Endothelial cell of umbilical vein (primary cell): Measurements from ENCODE around the gene KRTAP5-6. TPM values are rescaled to one million over a fixed set of nuclear protein-coding genes. Genes with fewer than 3 reads are reported as not detected.

Experiments used
- BruUV-seq: library from RNA; stranded (reverse); fragments of 400-500 nt; replicated peaks from 2 replicates; lab custom pipeline; 2021; lab: Mats Ljungman, UMichigan
- CTCF ChIA-PET: fragments of 300-600, 350-600 bp; sonication (Branson Sonifier 250); formaldehyde crosslinking; loops from one replicate; lab custom pipeline; 2021; ENCODE audit warnings: antibody characterized with exemption, inconsistent platforms; lab: Charles Lee
- POLR2A ChIA-PET: fragments of 300-600, 350-600 bp; sonication (Branson Sonifier 250); formaldehyde crosslinking; loops from one replicate; lab custom pipeline; 2021; ENCODE audit warnings: antibody characterized with exemption, inconsistent platforms; lab: Charles Lee
- DNase-seq: peaks from one replicate; pipeline ENCODE4 v3.0.0-alpha.2; 2011; ENCODE audit warnings: low read depth, low spot score
- FAIRE-seq: peaks from 2 replicates; lab custom pipeline; 2011; peaks lifted over from hg19 to GRCh38; lab: Jason Lieb, UNC
- H2AFZ ChIP-seq: 2 replicates; pipeline ENCODE4 v1.6.0; 2012; ENCODE audit warnings: low read depth, low read length, control low read depth, inconsistent platforms
- H3K27ac ChIP-seq: 2 replicates; pipeline ENCODE4 v1.5.1; 2011; ENCODE audit warnings: low read depth, mild to moderate bottlenecking, control low read depth, low read length, moderate library complexity; ENCODE audit not compliant: insufficient read depth
- H3K27me3 ChIP-seq, 2 experiments: 2 replicates each; pipeline versions ENCODE4 v1.6.0 to v1.6.1; 2011; ENCODE audit warnings: low read length in 2 of 2, mixed read lengths in 1 of 2; ENCODE audit not compliant: control insufficient read depth in 2 of 2, insufficient read depth in 2 of 2
- H3K36me3 ChIP-seq, 2 experiments: 2 replicates in 1 of 2; 3 replicates in 1 of 2; pipeline ENCODE4 v1.5.1; 2011; ENCODE audit warnings: low read length in 2 of 2, mild to moderate bottlenecking in 1 of 2, moderate library complexity in 1 of 2; ENCODE audit not compliant: control insufficient read depth in 2 of 2, insufficient read depth in 2 of 2; ENCODE audit errors: extremely low read depth in 1 of 2
- H3K4me1 ChIP-seq: 3 replicates; pipeline ENCODE4 v1.5.1; 2011; ENCODE audit warnings: mild to moderate bottlenecking, low read length; ENCODE audit not compliant: control insufficient read depth, insufficient read depth; ENCODE audit errors: extremely low read depth
- H3K4me2 ChIP-seq: 2 replicates; pipeline ENCODE4 v1.6.1; 2011; ENCODE audit warnings: low read length, control low read depth, mixed read lengths; ENCODE audit not compliant: insufficient read depth
- H3K4me3 ChIP-seq, 3 experiments: fragments of 200-600 bp in 1 of 3; sonication (generic), shearing (Covaris generic) in 1 of 3; replicated peaks in 1 of 3; 2 replicates each; pipeline ENCODE4 v1.5.1; 2011 to 2016; ENCODE audit warnings: control low read depth in 3 of 3, low read length in 3 of 3, mild to moderate bottlenecking in 2 of 3, inconsistent platforms in 1 of 3, low read depth in 1 of 3, moderate library complexity in 1 of 3; ENCODE audit not compliant: insufficient read depth in 1 of 3
- H3K79me2 ChIP-seq: 2 replicates; pipeline ENCODE4 v1.6.0; 2012; ENCODE audit warnings: low read length, inconsistent platforms; ENCODE audit not compliant: control insufficient read depth, insufficient read depth
- H3K9ac ChIP-seq: replicated peaks from 2 replicates; pipeline ENCODE3; 2011; ENCODE audit warnings: low read length, control low read depth; ENCODE audit not compliant: insufficient read depth; ENCODE audit errors: extremely low read depth
- H3K9me1 ChIP-seq: replicated peaks from 3 replicates; pipeline ENCODE4 v1.6.0; 2011; ENCODE audit warnings: mild to moderate bottlenecking, low read length; ENCODE audit not compliant: control insufficient read depth, insufficient read depth; ENCODE audit errors: extremely low read depth
- H3K9me3 ChIP-seq: replicated peaks from 2 replicates; pipeline ENCODE4 v1.5.1; 2012; ENCODE audit warnings: low read length, inconsistent platforms; ENCODE audit not compliant: control insufficient read depth, insufficient read depth
- H4K20me1 ChIP-seq: replicated peaks from 2 replicates; pipeline ENCODE3; 2011; ENCODE audit warnings: mild to moderate bottlenecking, low read length; ENCODE audit not compliant: control insufficient read depth, insufficient read depth; ENCODE audit errors: extremely low read depth
- EZH2 ChIP-seq: IDR thresholded peaks from 2 replicates; pipeline ENCODE4 v1.6.1; 2012; ENCODE audit warnings: borderline replicate concordance, low read depth, mild to moderate bottlenecking, moderate library complexity, low read length, inconsistent platforms; ENCODE audit not compliant: severe bottlenecking
- FOS ChIP-seq: IDR thresholded peaks from 2 replicates; pipeline ENCODE4 v1.6.1; 2011; ENCODE audit warnings: mild to moderate bottlenecking, low read length, moderate library complexity, borderline replicate concordance; ENCODE audit not compliant: insufficient read depth
- GATA2 ChIP-seq: IDR thresholded peaks from 2 replicates; pipeline ENCODE4 v1.7.0; 2011; ENCODE audit warnings: low read depth, mild to moderate bottlenecking, moderate library complexity, mixed read lengths, low read length; ENCODE audit not compliant: insufficient read length, insufficient read depth
- JUN ChIP-seq: IDR thresholded peaks from 2 replicates; pipeline ENCODE4 v1.6.1; 2011; ENCODE audit warnings: borderline replicate concordance, low read depth; ENCODE audit not compliant: insufficient read length, insufficient read depth
- MYC ChIP-seq: IDR thresholded peaks from one replicate; pipeline ENCODE4 v1.6.1; 2011; ENCODE audit warnings: mild to moderate bottlenecking, low read depth, low read length
- POLR2A ChIP-seq: IDR thresholded peaks from 2 replicates; pipeline ENCODE4 v1.6.1; 2012; ENCODE audit warnings: low read depth, mild to moderate bottlenecking, control low read depth, low read length
- POLR2AphosphoS5 ChIP-seq: IDR thresholded peaks from 2 replicates; pipeline ENCODE4 v1.6.1; 2012; ENCODE audit warnings: low read depth, mild to moderate bottlenecking, control low read depth, low read length, moderate library complexity; ENCODE audit not compliant: insufficient read depth
- dilution Hi-C: fragments of 300-500 bp; cut with MboI; formaldehyde crosslinking; loops from one replicate; pipeline ENCODE4 v1.15.0; 2019; ENCODE audit warnings: low sequenced_read_pairs; ENCODE audit not compliant: extremely low pct_ligation_motif_present
- intact Hi-C: fragments of 100-400 bp; cut with micrococcal nuclease; formaldehyde crosslinking; loops from one replicate; pipeline ENCODE4 v1.10.0; 2022
- polyA plus RNA-seq, 4 experiments: library from polyadenylated mRNA; depleted of rRNA in 3 of 4; stranded (reverse) in 3 of 4; unstranded in 1 of 4; fragments of >200 nt; gene quantifications; 2 replicates each; pipeline versions ENCODE4 v1.2.1 to v1.2.3, GENCODE V29; 2011 to 2012; ENCODE audit warnings: missing spikeins in 1 of 4
- total RNA-seq: library from RNA; stranded (reverse); gene quantifications from 2 replicates; pipeline ENCODE4 v1.2.3, GENCODE V29; 2021
- TF ChIP-seq, protein P1 (sequence below): IDR thresholded peaks from 2 replicates; pipeline ENCODE4 v1.6.1; 2011; ENCODE audit not compliant: insufficient read depth, insufficient read length
- TF ChIP-seq, protein P2 (sequence below), 2 donors: IDR thresholded peaks; 1 replicate in 1 of 2; 2 replicates in 1 of 2; pipeline ENCODE4 v1.5.1; 2011; ENCODE audit warnings: low read length in 2 of 2, mild to moderate bottlenecking in 2 of 2, moderate library complexity in 2 of 2, control low read depth in 1 of 2, inconsistent platforms in 1 of 2, low read depth in 1 of 2; ENCODE audit not compliant: insufficient read depth in 1 of 2; ENCODE audit errors: extremely low read depth in 1 of 2

Gene KRTAP5-6
- total and polyA plus RNA-seq, 2 donors (not counting 3 experiments of a cell fraction or from before 2014, with no cell fraction given), result not detected

DNA sequence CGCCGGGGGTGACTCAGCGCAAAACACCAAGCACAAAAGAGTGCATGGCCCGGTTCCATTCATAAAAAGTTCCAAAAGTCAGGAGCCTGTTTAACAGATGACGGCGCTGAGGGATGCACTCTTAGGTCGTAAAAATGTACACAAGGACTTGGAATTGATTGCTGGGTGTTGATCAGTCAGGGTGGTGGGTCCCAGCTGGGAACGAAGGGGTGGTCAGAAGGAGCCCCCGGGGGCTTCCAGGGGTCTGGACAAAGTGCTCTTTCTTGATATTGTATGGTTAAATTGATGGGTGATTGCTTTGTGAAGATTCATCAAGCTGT is 32.7 kb downstream of the KRTAP5-6 start:
- Histone ChIP-seq H3K4me2 (no peak overlapping the region), H4K20me1 (no peaks in the 10 kb centered on the region), H3K4me1 (no peaks in the 10 kb centered on the region), H3K9me3 (no peaks in the 10 kb centered on the region), H3K4me3 (no peak overlapping the region), H3K79me2 (no peaks in the 10 kb centered on the region), H3K27ac (no peak overlapping the region), H3K27me3 (no peaks in the 10 kb centered on the region), H3K9me1 (no peaks in the 10 kb centered on the region), H3K36me3 (no peaks in the 10 kb centered on the region), H2AFZ (no peak overlapping the region), H3K9ac (no peak overlapping the region)
- ChIA-PET POLR2A (no interaction called here), CTCF (no interaction called here)
- FAIRE-seq, result no peak
- TF ChIP-seq, protein P1, sequence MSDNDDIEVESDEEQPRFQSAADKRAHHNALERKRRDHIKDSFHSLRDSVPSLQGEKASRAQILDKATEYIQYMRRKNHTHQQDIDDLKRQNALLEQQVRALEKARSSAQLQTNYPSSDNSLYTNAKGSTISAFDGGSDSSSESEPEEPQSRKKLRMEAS, result no peak
- TF ChIP-seq FOS (no peak), JUN (no peak), EZH2 (no peak), POLR2A (no peak), POLR2AphosphoS5 (no peak), MYC (no peak), GATA2 (no peak)
- TF ChIP-seq, protein P2, sequence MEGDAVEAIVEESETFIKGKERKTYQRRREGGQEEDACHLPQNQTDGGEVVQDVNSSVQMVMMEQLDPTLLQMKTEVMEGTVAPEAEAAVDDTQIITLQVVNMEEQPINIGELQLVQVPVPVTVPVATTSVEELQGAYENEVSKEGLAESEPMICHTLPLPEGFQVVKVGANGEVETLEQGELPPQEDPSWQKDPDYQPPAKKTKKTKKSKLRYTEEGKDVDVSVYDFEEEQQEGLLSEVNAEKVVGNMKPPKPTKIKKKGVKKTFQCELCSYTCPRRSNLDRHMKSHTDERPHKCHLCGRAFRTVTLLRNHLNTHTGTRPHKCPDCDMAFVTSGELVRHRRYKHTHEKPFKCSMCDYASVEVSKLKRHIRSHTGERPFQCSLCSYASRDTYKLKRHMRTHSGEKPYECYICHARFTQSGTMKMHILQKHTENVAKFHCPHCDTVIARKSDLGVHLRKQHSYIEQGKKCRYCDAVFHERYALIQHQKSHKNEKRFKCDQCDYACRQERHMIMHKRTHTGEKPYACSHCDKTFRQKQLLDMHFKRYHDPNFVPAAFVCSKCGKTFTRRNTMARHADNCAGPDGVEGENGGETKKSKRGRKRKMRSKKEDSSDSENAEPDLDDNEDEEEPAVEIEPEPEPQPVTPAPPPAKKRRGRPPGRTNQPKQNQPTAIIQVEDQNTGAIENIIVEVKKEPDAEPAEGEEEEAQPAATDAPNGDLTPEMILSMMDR (IDR thresholded peaks at IDR 0.05; ENCODE audit: extremely low read depth in 1 of 2, insufficient read depth in 1 of 2, low read depth in 1 of 2, low read length in 2 of 2), result no peak
- BruUV-seq, result no TSS peak
- dilution Hi-C loops (no loop called here), intact Hi-C loops (no loop called here)
- no peak for DNase-seq
